ENCODE results near the gene CDY2B.
"Not testable (repeated sequence)": the region's sequence is repeated elsewhere in the genome, so short reads cannot be mapped to it uniquely, and the experiment has no call there.

Gene CDY2B

GRCh38 chrY:17880120-17880519 lies at the start of gene CDY2B:
TSS of gene CDY2B (minus strand) at chrY:17880220. CDS start at chrY:17879892, 328 bp downstream.
- DNase-seq (ENCODE audit: low spot score): not testable (repeated sequence)

- not testable (repeated sequence) for DNase-seq (ENCODE audit: low spot score)
Observed at GRCh38 chrY:17908009-17908408, 28.0 kb upstream of the CDY2B start.

- DNase-seq (ENCODE audit: low spot score): not testable (repeated sequence)
Observed at GRCh38 chrY:17907351-17907750, 27.3 kb upstream of the CDY2B start.

- DNase-seq (ENCODE audit: low spot score): not testable (repeated sequence)
Observed at GRCh38 chrY:17881697-17882096, 1.7 kb upstream of the CDY2B start.

- not testable (repeated sequence) for DNase-seq (ENCODE audit: low spot score)
Observed at GRCh38 chrY:17876767-17877166, 3.3 kb downstream of the CDY2B start.

- DNase-seq (ENCODE audit: low spot score): not testable (repeated sequence)
Observed at GRCh38 chrY:17875401-17875800, 4.6 kb downstream of the CDY2B start.

- DNase-seq (ENCODE audit: low spot score): not testable (repeated sequence)
Observed at GRCh38 chrY:17871194-17871903, 8.7 kb downstream of the CDY2B start.

- DNase-seq (ENCODE audit: low spot score): not testable (repeated sequence)
Observed at GRCh38 chrY:17870737-17871136, 9.3 kb downstream of the CDY2B start.

GRCh38 chrY:17867850-17868249 lies 12.2 kb downstream of the CDY2B start:
- not testable (repeated sequence) for DNase-seq (ENCODE audit: low spot score)

- DNase-seq (ENCODE audit: low spot score): not testable (repeated sequence)
Observed at GRCh38 chrY:17860634-17861033, 19.4 kb downstream of the CDY2B start.

- not testable (repeated sequence) for DNase-seq (ENCODE audit: low spot score)
Observed at GRCh38 chrY:17856963-17857848, 22.8 kb downstream of the CDY2B start.

- DNase-seq (ENCODE audit: low spot score): not testable (repeated sequence)
Observed at GRCh38 chrY:17856508-17856907, 23.5 kb downstream of the CDY2B start.

- not testable (repeated sequence) for DNase-seq (ENCODE audit: low spot score)
Observed at GRCh38 chrY:17849131-17849530, 30.9 kb downstream of the CDY2B start.

- DNase-seq (ENCODE audit: low spot score): not testable (repeated sequence)
Observed at GRCh38 chrY:17832149-17832548, 47.9 kb downstream of the CDY2B start.

All from GM03348 (cell line).